IPS-18a (cell line): ENCODE data around the gene SLC39A8.
A peak's percentile ranks its signal among the peaks of the same experiment; 100 is the strongest.

ENCODE experiments used
- H3K27ac ChIP-seq: one replicate; pipeline ENCODE4 v1.5.1; 2013; ENCODE audit warnings: low read length
- H3K27me3 ChIP-seq: one replicate; pipeline ENCODE4 v1.6.1; 2013; ENCODE audit warnings: mild to moderate bottlenecking, low read length; ENCODE audit not compliant: control insufficient read depth, insufficient read depth
- H3K36me3 ChIP-seq: one replicate; pipeline ENCODE4 v1.6.1; 2013; ENCODE audit warnings: low read depth, low read length; ENCODE audit not compliant: control insufficient read depth
- H3K4me1 ChIP-seq: one replicate; pipeline ENCODE4 v1.6.1; 2013; ENCODE audit warnings: low read depth, low read length; ENCODE audit not compliant: control insufficient read depth
- H3K4me3 ChIP-seq: one replicate; pipeline ENCODE4 v1.5.1; 2013; ENCODE audit warnings: low read length
- H3K9ac ChIP-seq: one replicate; pipeline ENCODE4 v1.6.1; 2013; ENCODE audit warnings: mild to moderate bottlenecking, low read length, moderate library complexity
- H3K9me3 ChIP-seq: one replicate; pipeline ENCODE4 v1.6.1; 2013; ENCODE audit warnings: low read depth, low read length; ENCODE audit not compliant: control insufficient read depth

SLC39A8 gene

DNA sequence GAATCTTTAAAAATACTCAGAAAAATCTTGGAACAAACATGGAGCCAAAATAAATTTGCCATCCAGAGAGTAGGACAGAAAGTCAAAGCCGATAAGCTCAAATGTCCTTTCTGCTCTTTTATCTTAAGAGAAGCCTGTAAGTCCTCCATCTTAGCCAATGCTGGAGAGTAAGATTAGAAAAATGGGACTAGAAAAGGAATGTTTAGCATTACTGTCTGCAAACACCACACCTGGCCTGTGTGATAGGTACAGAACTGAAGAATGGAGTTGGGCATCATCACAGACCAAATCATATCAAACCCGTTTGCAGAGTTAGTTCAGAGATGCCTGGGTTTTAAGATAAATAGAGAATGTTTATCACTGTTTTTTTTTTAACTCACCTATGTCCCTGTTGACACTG lies 10.5 kb upstream of the SLC39A8 start:
- no peak overlapping the region for H3K4me3 ChIP-seq
- no peaks in the 10 kb centered on the region for H3K4me1 ChIP-seq
- H3K36me3 ChIP-seq = no peaks in the 10 kb centered on the region
- H3K27me3 ChIP-seq = no peaks in the 10 kb centered on the region
- H3K9me3 ChIP-seq = no peaks in the 10 kb centered on the region
- no peak overlapping the region for H3K9ac ChIP-seq
- no peak overlapping the region for H3K27ac ChIP-seq

GRCh38 chr4:102354671-102355454 lies 9.6 kb upstream of the SLC39A8 start:
- Histone ChIP-seq H3K4me3 (no peak overlapping the region), H3K27ac (no peak overlapping the region), H3K4me1 (no peaks in the 10 kb centered on the region), H3K36me3 (no peaks in the 10 kb centered on the region), H3K9ac (no peak overlapping the region), H3K27me3 (no peaks in the 10 kb centered on the region), H3K9me3 (no peaks in the 10 kb centered on the region)

- Histone ChIP-seq H3K4me1 (no peaks in the 10 kb centered on the region), H3K9me3 (no peaks in the 10 kb centered on the region), H3K4me3 (no peak overlapping the region), H3K36me3 (no peaks in the 10 kb centered on the region), H3K9ac (no peak overlapping the region), H3K27me3 (no peaks in the 10 kb centered on the region), H3K27ac (no peak overlapping the region)
Measured at GRCh38 chr4:102352781-102353180, 7.5 kb upstream of the SLC39A8 start.

GRCh38 chr4:102350634-102351033 lies 5.4 kb upstream of the SLC39A8 start:
- peaks cover 17% of the 10 kb centered on the region for H3K27me3 ChIP-seq

GRCh38 chr4:102348701-102349100 lies 3.4 kb upstream of the SLC39A8 start:
- Histone ChIP-seq H3K9ac (no peak overlapping the region), H3K4me1 (peaks cover 12% of the 10 kb centered on the region), H3K4me3 (no peak overlapping the region), H3K27me3 (peaks cover 31% of the 10 kb centered on the region), H3K36me3 (no peaks in the 10 kb centered on the region), H3K27ac (no peak overlapping the region), H3K9me3 (no peaks in the 10 kb centered on the region)

More at GRCh38 chr4:102350634-102351033, 5.4 kb upstream of the SLC39A8 start:
- Histone ChIP-seq H3K4me1 (peaks cover 7% of the 10 kb centered on the region), H3K36me3 (no peaks in the 10 kb centered on the region), H3K27ac (no peak overlapping the region), H3K9ac (no peak overlapping the region), H3K4me3 (no peak overlapping the region), H3K9me3 (no peaks in the 10 kb centered on the region)

DNA sequence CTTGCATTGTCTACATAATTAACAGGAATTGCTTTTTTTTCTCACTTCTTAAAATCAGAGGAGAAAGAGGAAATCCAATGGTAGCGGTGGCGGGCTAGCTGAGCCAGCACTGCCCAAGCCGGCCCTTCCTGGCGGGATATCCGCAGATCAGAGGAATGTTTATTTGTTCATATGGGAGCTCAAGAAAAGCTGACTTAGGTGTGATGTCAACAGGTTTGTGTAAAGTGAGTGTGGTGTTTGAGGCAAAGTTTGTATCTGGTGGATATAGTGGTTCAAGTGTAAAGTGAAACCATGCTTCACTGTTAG lies 466 bp upstream of the SLC39A8 start:
- Histone ChIP-seq H3K27ac (no peak overlapping the region), H3K4me1 (peaks cover 36% of the 10 kb centered on the region), H3K9ac (no peak overlapping the region), H3K9me3 (no peaks in the 10 kb centered on the region), H3K4me3 (peak overlapping the region; percentile 82), H3K36me3 (no peaks in the 10 kb centered on the region), H3K27me3 (peaks cover 44% of the 10 kb centered on the region)

- Histone ChIP-seq H3K36me3 (no peaks in the 10 kb centered on the region), H3K4me1 (peaks cover 36% of the 10 kb centered on the region), H3K9me3 (no peaks in the 10 kb centered on the region), H3K27me3 (peaks cover 44% of the 10 kb centered on the region), H3K27ac (no peak overlapping the region), H3K9ac (peak overlapping the region; percentile 62), H3K4me3 (peak overlapping the region; percentile 82)
Measured at GRCh38 chr4:102344520-102344953, 745 bp downstream of the SLC39A8 start.

DNA sequence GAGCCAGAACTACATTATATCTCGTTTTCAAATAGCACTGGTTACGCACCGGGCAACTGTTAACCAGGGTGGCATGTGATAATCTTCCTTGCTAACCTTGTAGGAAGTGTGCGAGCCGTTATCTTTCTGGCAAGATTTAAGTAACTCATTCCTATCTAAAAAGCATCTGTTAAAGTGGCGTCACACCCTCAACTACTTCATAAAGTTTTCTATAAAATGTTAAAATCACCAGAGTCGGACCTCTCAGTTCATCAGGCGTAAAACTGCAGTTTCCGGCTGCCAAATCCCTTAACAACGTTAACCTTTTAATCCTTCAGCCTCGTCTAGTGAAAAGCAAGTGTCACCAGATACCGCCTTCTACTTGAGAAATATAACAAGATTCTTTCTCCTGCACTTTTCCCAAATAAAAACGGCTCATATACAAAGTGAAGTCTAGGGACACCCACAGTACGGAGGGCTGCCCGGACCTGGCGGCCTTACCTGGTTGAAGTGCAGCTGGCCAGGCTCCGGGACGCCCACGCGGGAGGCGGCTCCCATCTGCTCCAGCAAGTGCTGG lies 1.2 kb downstream of the SLC39A8 start:
- H3K27me3 ChIP-seq = peaks cover 44% of the 10 kb centered on the region
- H3K4me1 ChIP-seq = peaks cover 36% of the 10 kb centered on the region
- H3K27ac ChIP-seq = no peak overlapping the region
- peak overlapping the region; percentile 82 for H3K4me3 ChIP-seq
- no peaks in the 10 kb centered on the region for H3K36me3 ChIP-seq
- H3K9ac ChIP-seq = peak overlapping the region; percentile 62
- no peaks in the 10 kb centered on the region for H3K9me3 ChIP-seq

GRCh38 chr4:102342404-102343074 lies 2.7 kb downstream of the SLC39A8 start:
- Histone ChIP-seq H3K27ac (no peak overlapping the region), H3K27me3 (peaks cover 44% of the 10 kb centered on the region), H3K9me3 (no peaks in the 10 kb centered on the region), H3K9ac (no peak overlapping the region), H3K4me3 (peak overlapping the region; percentile 82), H3K36me3 (no peaks in the 10 kb centered on the region), H3K4me1 (peaks cover 36% of the 10 kb centered on the region)

GRCh38 chr4:102341201-102341600 lies 4.1 kb downstream of the SLC39A8 start:
- H3K9ac ChIP-seq = no peak overlapping the region
- H3K27me3 ChIP-seq = peaks cover 33% of the 10 kb centered on the region
- no peaks in the 10 kb centered on the region for H3K9me3 ChIP-seq
- no peak overlapping the region for H3K4me3 ChIP-seq
- H3K36me3 ChIP-seq = no peaks in the 10 kb centered on the region
- H3K27ac ChIP-seq = no peak overlapping the region
- peaks cover 38% of the 10 kb centered on the region for H3K4me1 ChIP-seq

- Histone ChIP-seq H3K36me3 (no peaks in the 10 kb centered on the region), H3K9ac (no peak overlapping the region), H3K27ac (no peak overlapping the region), H3K9me3 (no peaks in the 10 kb centered on the region), H3K27me3 (peaks cover 16% of the 10 kb centered on the region), H3K4me1 (peaks cover 29% of the 10 kb centered on the region), H3K4me3 (no peak overlapping the region)
Measured at GRCh38 chr4:102339018-102339417, 6.3 kb downstream of the SLC39A8 start.
